DOHH2 (cell line): ENCODE data around the gene ITGB8.

Experiments used
- H3F3A ChIP-seq: fragments of 200-600 bp; sonication (generic), shearing (Covaris generic); 2 replicates; pipeline ENCODE4 v1.6.0; 2016; ENCODE audit warnings: antibody characterized with exemption, mild to moderate bottlenecking; ENCODE audit not compliant: control insufficient read depth, insufficient read depth
- H3K27ac ChIP-seq: fragments of 200-600 bp; sonication (generic); 2 replicates; pipeline ENCODE4 v1.5.1; 2014; ENCODE audit warnings: low read depth, mild to moderate bottlenecking, low read length, moderate library complexity
- H3K27me3 ChIP-seq: fragments of 200-600 bp; sonication (generic); 2 replicates; pipeline ENCODE4 v1.6.1; 2014; ENCODE audit warnings: mild to moderate bottlenecking, low read length, mixed read lengths; ENCODE audit not compliant: control insufficient read depth
- H3K36me3 ChIP-seq: fragments of 200-600 bp; sonication (generic); 2 replicates; pipeline ENCODE4 v1.6.1; 2014; ENCODE audit warnings: mild to moderate bottlenecking, low read length, moderate library complexity, mixed read lengths; ENCODE audit not compliant: control insufficient read depth
- H3K4me1 ChIP-seq: fragments of 200-600 bp; sonication (generic); 2 replicates; pipeline ENCODE4 v1.6.1; 2014; ENCODE audit warnings: mild to moderate bottlenecking, low read length, mixed read lengths; ENCODE audit not compliant: control insufficient read depth
- H3K4me2 ChIP-seq: fragments of 200-600 bp; sonication (generic); 2 replicates; pipeline ENCODE4 v1.6.0; 2014; ENCODE audit warnings: mild to moderate bottlenecking, low read length, moderate library complexity
- H3K4me3 ChIP-seq: fragments of 200-600 bp; sonication (generic); 2 replicates; pipeline ENCODE4 v1.5.1; 2014; ENCODE audit warnings: mild to moderate bottlenecking, low read length, mixed read lengths
- H3K79me2 ChIP-seq: fragments of 200-600 bp; sonication (generic); 2 replicates; pipeline ENCODE4 v1.6.1; 2014; ENCODE audit warnings: mild to moderate bottlenecking, low read length, mixed read lengths; ENCODE audit not compliant: control insufficient read depth
- H3K9me2 ChIP-seq: fragments of 200-600 bp; sonication (generic); replicated peaks from 2 replicates; pipeline ENCODE4 v1.6.1; 2014; ENCODE audit warnings: mild to moderate bottlenecking, low read length, mixed read lengths; ENCODE audit not compliant: control insufficient read depth
- H3K9me3 ChIP-seq: fragments of 200-600 bp; sonication (generic); 2 replicates; pipeline ENCODE4 v1.6.1; 2014; ENCODE audit warnings: antibody characterized with exemption, low read length, mixed read lengths; ENCODE audit not compliant: control insufficient read depth, insufficient read depth
- H4K20me1 ChIP-seq: fragments of 200-600 bp; sonication (generic); 2 replicates; pipeline ENCODE4 v1.6.0; 2014; ENCODE audit warnings: low read depth, mild to moderate bottlenecking, antibody characterized with exemption, low read length, moderate library complexity; ENCODE audit not compliant: control insufficient read depth, insufficient read depth
- EZH2phosphoT487 ChIP-seq: fragments of 200-600 bp; sonication (generic); IDR thresholded peaks from 2 replicates; pipeline ENCODE4 v1.6.1; 2017; ENCODE audit warnings: borderline replicate concordance, mild to moderate bottlenecking, antibody characterized with exemption, low read length, moderate library complexity, mixed read lengths
- TF ChIP-seq, protein P1 (sequence below): fragments of 200-600 bp; sonication (generic); IDR thresholded peaks from one replicate; pipeline ENCODE4 v1.5.1; 2014; ENCODE audit warnings: antibody characterized with exemption, mild to moderate bottlenecking, low read depth, low read length; ENCODE audit not compliant: poor library complexity, severe bottlenecking

The ITGB8 gene

DNA sequence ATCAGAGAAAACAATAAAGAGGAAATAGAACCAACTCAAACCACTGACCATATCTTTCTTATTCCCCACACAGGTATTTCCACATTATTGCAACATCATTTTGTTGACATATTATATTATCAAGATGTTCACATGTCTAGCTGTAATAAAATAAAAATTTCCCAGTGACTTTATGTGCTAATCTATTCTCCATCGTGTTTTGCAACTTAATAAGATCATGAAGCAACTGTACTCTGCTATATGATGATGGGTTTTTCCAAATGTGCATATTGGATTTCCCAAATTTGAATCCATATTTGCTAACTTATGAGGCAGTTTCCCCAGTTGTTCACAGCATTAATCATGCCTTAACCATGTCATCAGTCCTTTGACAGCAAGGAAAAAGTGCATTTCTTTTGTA, 127.8 kb downstream of the ITGB8 start:
- no peaks in the 10 kb centered on the region for H3K4me1 ChIP-seq
- no peaks in the 10 kb centered on the region for H3K36me3 ChIP-seq
- no peaks in the 10 kb centered on the region for H3F3A ChIP-seq
- H3K79me2 ChIP-seq = no peaks in the 10 kb centered on the region
- H3K27ac ChIP-seq = no peak overlapping the region
- H3K4me3 ChIP-seq = no peak overlapping the region
- TF ChIP-seq EZH2phosphoT487 = no peak
- TF ChIP-seq, protein P1, sequence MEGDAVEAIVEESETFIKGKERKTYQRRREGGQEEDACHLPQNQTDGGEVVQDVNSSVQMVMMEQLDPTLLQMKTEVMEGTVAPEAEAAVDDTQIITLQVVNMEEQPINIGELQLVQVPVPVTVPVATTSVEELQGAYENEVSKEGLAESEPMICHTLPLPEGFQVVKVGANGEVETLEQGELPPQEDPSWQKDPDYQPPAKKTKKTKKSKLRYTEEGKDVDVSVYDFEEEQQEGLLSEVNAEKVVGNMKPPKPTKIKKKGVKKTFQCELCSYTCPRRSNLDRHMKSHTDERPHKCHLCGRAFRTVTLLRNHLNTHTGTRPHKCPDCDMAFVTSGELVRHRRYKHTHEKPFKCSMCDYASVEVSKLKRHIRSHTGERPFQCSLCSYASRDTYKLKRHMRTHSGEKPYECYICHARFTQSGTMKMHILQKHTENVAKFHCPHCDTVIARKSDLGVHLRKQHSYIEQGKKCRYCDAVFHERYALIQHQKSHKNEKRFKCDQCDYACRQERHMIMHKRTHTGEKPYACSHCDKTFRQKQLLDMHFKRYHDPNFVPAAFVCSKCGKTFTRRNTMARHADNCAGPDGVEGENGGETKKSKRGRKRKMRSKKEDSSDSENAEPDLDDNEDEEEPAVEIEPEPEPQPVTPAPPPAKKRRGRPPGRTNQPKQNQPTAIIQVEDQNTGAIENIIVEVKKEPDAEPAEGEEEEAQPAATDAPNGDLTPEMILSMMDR = no peak
- H3K4me2 ChIP-seq = no peak overlapping the region
- no peaks in the 10 kb centered on the region for H3K9me3 ChIP-seq
- H3K27me3 ChIP-seq = no peaks in the 10 kb centered on the region
- H3K9me2 ChIP-seq = no peaks in the 10 kb centered on the region; the same call in 1 of the 2 replicates
- no peaks in the 10 kb centered on the region for H4K20me1 ChIP-seq

DNA sequence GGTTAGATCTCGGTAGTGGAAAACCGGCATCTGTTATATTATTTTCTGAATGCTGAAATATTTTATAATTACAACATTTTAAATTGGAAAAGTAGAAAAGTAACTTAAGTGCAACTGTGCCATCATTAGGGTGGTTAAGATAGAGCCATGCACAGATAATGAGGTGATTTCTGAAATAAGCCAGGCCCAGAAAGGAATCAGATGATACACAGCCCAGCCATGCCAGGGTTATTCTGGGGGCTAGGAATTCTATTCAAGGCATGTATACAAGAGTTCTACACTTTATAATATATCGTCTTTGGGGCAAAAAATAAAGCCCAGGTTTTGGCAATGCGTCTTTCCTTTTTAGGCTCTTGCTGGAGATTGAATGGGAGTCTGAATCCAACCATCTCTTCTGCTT, 128.7 kb downstream of the ITGB8 start:
- Histone ChIP-seq H4K20me1 (no peaks in the 10 kb centered on the region), H3F3A (no peaks in the 10 kb centered on the region), H3K9me2 (no peaks in the 10 kb centered on the region; the same call in 1 of the 2 replicates), H3K4me2 (no peak overlapping the region), H3K36me3 (no peaks in the 10 kb centered on the region), H3K4me1 (no peaks in the 10 kb centered on the region), H3K9me3 (no peaks in the 10 kb centered on the region), H3K79me2 (no peaks in the 10 kb centered on the region), H3K4me3 (no peak overlapping the region), H3K27ac (no peak overlapping the region), H3K27me3 (no peaks in the 10 kb centered on the region)
- TF ChIP-seq, protein P1 = no peak

DNA sequence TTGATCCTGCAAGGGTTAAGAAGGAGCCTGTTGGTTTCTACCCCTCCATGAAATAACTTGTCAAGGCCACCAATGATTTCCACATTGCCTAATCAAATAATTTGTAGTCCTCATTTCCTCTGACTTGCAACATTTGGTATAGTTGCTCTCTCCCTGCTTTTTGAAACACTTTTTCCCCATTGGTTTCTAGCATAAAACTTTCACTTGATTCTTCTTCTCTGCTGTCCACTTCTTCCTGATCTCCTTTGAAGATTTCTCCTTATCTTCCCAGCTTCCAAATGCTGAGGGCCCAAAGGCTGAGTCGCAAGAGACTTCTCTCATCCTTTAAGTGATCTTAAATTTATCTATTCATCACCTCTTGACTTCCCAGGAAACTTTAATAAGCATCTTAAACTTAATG, 134.2 kb downstream of the ITGB8 start:
- Histone ChIP-seq H3K4me3 (no peak overlapping the region), H3K79me2 (no peaks in the 10 kb centered on the region), H3K9me2 (no peaks in the 10 kb centered on the region; the same call in 1 of the 2 replicates), H3K27ac (no peak overlapping the region), H3K27me3 (no peaks in the 10 kb centered on the region), H4K20me1 (no peaks in the 10 kb centered on the region), H3F3A (no peaks in the 10 kb centered on the region), H3K9me3 (no peaks in the 10 kb centered on the region), H3K36me3 (no peaks in the 10 kb centered on the region), H3K4me2 (no peak overlapping the region), H3K4me1 (no peaks in the 10 kb centered on the region)
- TF ChIP-seq EZH2phosphoT487 = no peak
- TF ChIP-seq, protein P1 = no peak
